SKM-1 treated with dmso at 0.1 percent for 144 hours (cell line): ENCODE measurements around the gene SUOX.
A peak's percentile ranks its signal among the peaks of the same experiment; 100 is the strongest.
"Not testable (repeated sequence)": the region's sequence is repeated elsewhere in the genome, so short reads cannot be mapped to it uniquely, and the experiment has no call there.

Experiments used
- DNase-seq: peaks from one replicate; lab custom pipeline; 2025; ENCODE audit not compliant: unreplicated experiment; lab: John Stamatoyannopoulos, UW

The SUOX gene

GRCh38 chr12:56018356-56018755 lies 21.3 kb downstream of the SUOX start:
- DNase-seq: no peak

DNA sequence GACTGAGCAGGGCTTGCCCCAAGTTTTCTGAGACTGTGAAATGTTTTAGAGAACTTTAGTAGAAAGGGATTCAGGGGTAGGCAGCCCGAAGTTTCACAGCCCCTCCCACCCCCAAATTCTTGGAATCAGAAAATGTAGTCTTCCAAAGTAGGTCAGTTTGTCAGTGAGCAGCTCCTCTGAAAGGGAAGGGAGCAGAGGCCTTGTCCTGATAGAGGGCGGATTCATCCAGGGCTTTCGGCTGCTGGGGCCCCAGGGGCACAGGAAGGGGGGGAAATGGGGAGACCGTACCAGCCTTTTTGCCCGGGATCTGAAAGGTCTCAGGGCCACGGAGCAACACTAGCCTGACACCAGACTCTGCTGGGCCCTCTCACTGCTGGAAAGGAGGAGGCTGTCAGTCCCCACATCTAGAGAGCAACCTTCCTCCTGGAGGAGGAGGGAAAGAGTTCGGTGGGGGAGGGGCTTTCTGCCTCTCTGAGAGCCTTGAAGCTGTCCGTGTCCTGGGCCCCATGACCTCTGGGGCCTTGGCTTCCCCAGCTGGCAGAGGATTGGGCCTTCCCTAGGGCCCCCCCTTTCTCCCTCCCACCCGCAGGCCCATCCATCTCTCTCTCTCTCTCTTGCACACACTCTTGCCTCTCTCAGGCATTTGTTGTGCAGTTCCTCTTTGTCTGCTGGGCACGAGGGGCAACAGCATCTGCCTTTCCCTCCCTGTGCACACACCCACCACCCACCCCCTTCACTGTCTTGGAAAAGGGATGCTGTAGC lies 23.5 kb downstream of the SUOX start, which contains the start of gene IKZF4:
IKZF4 (plus strand) TSS at position 621 of the 762 bp plus-strand sequence. CDS start 451 bp downstream, outside the sequence.
- DNase-seq: peak; percentile 75

- no peak for DNase-seq
Observed at GRCh38 chr12:56021889-56022497, 24.9 kb downstream of the SUOX start.

- no peak for DNase-seq
Observed at GRCh38 chr12:56028511-56029165, 31.6 kb downstream of the SUOX start.

DNA sequence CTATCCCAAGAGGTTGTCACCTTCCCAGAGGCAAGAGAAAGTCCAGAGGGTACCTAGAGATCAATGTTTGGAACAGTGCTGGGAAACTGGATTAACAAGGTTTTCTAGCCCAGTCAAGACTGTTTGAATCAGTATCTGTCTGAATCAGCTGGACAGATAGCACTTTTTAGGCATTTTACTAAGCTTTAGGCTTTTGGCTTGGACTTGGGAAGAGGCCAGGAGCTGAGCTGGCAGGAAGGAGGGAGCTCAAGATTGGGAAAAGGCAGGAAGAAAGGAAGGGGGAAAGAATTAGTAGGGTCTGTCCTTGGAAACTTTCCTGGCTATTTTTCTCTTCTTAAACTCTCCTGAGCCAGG lies 32.1 kb downstream of the SUOX start:
- no peak for DNase-seq

- peak; percentile 23 for DNase-seq
Observed at GRCh38 chr12:56029666-56030293, 32.7 kb downstream of the SUOX start.

DNA sequence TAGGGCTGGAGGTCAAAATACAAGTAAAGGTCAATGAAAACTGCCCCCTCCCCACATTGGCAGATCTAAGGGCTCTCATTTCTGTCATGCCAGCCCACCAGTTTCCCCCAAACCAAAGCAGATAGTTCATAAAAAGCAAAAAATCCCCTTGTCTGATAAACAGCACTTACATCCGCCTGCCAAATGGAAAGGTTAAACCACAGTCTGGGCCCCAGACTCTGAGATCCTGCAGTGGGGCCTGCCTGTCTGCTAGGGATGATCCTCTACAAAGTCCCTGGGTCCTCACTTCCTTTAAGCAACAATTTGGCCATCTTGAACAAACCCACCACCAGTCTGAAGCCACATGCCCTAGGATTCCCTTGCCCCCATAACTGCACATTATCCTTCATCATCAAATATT lies 34.9 kb downstream of the SUOX start:
- no peak for DNase-seq

DNA sequence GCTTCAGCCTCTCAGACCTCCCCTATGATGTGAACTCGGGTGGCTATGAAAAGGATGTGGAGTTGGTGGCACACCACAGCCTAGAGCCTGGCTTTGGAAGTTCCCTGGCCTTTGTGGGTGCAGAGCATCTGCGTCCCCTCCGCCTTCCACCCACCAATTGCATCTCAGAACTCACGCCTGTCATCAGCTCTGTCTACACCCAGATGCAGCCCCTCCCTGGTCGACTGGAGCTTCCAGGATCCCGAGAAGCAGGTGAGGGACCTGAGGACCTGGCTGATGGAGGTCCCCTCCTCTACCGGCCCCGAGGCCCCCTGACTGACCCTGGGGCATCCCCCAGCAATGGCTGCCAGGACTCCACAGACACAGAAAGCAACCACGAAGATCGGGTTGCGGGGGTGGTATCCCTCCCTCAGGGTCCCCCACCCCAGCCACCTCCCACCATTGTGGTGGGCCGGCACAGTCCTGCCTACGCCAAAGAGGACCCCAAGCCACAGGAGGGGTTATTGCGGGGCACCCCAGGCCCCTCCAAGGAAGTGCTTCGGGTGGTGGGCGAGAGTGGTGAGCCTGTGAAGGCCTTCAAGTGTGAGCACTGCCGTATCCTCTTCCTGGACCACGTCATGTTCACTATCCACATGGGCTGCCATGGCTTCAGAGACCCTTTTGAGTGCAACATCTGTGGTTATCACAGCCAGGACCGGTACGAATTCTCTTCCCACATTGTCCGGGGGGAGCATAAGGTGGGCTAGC lies 37.7 kb downstream of the SUOX start:
- DNase-seq: no peak

GRCh38 chr12:56037161-56037560 lies 40.1 kb downstream of the SUOX start:
- DNase-seq: no peak

DNA sequence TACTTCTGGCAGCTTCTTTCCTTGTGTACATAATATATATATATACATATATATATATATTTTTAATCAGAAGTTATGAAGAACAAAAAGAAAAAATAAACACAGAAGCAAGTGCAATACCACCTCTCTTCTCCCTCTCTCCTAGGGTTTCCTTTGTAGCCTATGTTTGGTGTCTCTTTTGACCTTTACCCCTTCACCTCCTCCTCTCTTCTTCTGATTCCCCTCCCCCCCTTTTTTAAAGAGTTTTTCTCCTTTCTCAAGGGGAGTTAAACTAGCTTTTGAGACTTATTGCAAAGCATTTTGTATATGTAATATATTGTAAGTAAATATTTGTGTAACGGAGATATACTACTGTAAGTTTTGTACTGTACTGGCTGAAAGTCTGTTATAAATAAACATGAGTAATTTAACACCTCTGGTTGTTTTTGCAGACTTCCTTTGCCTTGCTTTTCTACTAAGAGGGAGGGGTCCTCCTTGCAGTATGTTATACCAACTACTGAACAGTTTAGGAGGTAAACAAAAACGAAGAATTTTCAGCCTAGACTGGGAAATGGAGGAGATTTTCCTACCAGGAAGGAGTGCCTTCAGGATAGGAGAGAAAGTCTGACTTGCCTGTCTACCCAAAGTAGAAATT lies 41.1 kb downstream of the SUOX start:
- DNase-seq: no peak

DNA sequence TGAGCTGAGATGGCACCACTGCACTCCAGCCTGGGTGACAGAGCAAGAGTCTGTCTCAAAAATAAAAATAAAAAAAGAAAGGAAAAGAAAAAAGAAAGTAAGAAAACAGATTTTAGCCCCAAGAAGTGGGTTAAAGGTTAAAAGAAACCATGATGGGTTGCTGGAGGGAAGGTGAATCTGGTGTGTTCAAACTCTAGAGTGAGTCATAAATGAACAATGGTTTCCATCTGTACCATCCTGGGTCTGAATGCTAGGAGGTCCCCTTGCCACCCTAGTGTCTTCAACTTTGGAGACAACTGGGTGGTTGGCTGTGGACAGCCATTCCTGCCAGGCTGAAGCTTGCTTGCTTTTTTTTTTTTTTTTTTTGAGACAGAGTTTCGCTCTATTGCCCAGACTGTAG lies 43.1 kb downstream of the SUOX start:
- no peak for DNase-seq

DNA sequence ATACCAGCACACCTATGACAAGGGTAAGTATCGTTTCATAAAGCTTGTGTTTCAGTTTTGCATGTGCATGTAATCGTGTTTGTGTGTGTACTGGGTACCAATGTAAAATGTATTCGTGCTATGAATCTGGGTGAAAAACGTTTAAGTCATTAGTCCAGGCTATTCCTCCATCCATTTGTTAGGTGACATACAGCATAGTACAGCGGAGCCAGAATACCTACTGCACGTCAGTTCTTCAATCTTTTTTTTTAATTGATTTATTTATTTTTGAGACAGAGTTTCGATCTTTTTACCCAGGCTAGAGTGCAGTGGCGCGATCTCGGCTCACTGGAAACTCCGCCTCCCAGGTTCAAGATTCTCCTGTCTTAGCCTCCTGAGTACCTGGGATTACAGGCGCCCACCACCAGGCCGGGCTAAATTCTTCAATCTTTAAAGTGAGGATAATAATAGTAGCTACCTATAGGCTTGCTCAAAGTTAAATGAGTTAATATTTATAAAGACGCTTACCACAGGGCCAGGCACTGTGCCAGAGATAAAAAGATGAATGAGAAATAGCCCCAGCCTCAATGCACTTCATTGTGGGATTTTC lies 44.0 kb downstream of the SUOX start:
- DNase-seq: no peak

DNA sequence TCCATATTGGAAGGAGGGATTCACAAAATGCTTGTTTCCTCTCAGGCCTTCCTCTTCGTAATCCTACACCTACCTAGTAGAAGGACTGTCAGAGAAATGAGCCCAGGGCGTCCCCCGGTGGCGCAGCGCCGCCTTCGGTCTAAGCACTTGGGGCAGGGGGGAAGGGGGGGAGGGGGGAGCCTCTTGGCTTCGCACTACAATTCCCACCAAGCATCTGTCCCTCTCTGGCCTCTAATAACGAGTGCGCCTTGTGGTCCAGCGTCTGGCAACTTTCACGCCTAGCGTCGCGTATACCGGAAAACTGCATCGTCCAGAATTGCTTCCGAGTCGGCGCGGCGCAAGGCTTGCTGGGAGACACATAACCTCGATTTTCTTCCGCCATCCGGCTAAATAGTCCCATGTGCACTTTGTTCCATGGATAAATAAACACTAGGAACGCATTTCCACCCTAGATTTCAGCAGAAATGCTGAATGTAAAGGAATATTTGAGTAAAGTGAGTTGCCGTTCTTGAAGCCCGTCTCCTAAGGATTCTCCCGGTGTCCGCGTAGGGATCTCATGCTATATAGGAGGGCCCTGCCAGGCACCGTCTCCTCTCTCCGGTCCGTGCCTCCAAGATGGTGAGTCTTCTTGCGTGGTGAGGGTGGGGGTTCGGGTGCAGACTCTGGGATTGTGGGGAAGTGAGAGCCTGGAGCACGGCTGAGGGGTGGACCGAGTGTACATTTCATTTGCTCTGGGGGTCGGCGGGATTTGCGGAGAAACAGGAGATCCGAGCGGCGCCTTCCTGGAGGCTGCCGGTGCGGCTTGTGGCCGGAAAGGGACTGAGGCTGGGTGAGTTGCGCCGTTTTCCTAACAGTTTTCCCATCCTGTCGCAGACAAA lies 44.7 kb downstream of the SUOX start, which contains the start of gene RPS26:
RPS26 (plus strand) TSS at position 367 of the 878 bp plus-strand sequence; CDS start at position 616, 249 bp downstream.
- DNase-seq: peak; percentile 89

DNA sequence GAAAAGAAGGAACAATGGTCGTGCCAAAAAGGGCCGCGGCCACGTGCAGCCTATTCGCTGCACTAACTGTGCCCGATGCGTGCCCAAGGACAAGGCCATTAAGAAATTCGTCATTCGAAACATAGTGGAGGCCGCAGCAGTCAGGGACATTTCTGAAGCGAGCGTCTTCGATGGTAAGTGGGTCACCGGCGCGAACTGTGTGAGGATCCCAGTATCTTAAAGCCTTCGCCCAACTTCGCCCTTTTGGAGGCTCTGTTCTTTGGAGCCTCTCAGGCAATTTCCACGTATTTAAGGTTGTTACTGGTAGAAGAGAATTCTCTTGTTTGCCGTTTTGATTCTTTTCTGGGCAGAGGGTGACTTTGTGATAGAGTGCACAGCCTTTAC lies 45.3 kb downstream of the SUOX start:
- DNase-seq: not testable (repeated sequence)

- no peak for DNase-seq
Observed at GRCh38 chr12:56042843-56043242, 45.8 kb downstream of the SUOX start.

DNA sequence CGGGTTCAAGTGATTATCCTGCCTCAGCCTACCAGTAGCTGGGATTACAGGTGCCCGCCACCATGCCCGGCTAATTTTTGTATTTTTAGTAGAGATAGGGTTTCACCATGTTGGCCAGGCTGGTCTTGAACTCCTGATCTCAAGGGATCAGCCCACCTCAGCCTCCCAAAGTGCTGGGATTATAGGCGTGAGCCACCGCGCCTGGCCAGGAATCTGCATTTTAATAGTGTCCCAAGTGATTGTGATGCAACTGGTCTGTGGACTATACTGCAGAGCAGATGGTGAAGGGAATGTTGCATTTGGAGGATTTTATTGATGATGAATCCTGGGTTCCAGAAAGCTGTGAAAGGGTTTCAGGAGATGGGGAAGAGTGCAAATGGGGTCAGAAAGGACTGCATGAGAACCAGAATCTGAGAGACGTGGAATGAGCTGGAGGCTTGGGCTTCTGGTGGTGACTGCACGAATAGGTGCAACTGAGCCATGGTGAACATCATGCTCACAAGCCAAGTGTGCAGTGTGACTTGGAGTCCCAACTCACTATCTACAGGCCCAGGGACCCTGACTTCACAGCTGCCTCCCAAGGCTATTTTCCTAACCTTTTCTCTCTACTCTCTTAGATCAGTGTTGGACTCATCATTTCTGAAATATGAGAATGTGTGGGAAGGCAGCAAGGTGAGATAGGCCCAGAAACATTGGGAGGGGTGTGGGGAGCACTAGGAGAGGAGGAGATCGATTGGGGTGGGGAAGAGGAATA lies 49.1 kb downstream of the SUOX start:
- no peak for DNase-seq

DNA sequence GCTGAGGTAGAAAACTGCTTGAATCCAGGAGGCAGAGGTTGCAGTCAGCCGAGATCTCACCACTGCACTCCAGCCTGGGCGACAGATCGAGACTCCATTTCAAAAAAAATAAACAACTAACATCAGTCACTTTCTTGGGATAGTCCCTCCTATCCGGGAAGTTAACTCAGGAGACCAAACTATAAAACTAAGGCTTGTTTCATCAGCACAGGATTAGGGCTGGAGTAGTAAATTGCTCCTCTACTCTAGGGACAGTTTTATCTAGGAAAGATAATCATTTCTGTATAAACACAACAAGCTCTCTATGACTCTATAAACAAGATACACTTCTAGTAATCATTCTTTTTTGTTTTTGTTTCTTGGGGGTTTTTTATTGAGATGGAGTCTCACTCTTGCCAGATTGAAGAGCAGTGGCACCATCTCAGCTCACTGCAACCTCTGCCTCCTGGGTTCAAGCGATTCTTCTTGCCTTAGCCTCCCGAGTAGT lies 56.4 kb downstream of the SUOX start:
- no peak for DNase-seq
